NCI-H748 (cell line): ENCODE results near the gene RFFL.
A peak's percentile ranks its signal among the peaks of the same experiment; 100 is the strongest.
"Not testable (repeated sequence)": the region's sequence is repeated elsewhere in the genome, so short reads cannot be mapped to it uniquely, and the experiment has no call there.

Experiments
- DNase-seq: peaks from one replicate; lab custom pipeline; 2025; ENCODE audit not compliant: unreplicated experiment; lab: John Stamatoyannopoulos, UW

Gene RFFL, protein sequence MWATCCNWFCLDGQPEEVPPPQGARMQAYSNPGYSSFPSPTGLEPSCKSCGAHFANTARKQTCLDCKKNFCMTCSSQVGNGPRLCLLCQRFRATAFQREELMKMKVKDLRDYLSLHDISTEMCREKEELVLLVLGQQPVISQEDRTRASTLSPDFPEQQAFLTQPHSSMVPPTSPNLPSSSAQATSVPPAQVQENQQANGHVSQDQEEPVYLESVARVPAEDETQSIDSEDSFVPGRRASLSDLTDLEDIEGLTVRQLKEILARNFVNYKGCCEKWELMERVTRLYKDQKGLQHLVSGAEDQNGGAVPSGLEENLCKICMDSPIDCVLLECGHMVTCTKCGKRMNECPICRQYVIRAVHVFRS

DNA sequence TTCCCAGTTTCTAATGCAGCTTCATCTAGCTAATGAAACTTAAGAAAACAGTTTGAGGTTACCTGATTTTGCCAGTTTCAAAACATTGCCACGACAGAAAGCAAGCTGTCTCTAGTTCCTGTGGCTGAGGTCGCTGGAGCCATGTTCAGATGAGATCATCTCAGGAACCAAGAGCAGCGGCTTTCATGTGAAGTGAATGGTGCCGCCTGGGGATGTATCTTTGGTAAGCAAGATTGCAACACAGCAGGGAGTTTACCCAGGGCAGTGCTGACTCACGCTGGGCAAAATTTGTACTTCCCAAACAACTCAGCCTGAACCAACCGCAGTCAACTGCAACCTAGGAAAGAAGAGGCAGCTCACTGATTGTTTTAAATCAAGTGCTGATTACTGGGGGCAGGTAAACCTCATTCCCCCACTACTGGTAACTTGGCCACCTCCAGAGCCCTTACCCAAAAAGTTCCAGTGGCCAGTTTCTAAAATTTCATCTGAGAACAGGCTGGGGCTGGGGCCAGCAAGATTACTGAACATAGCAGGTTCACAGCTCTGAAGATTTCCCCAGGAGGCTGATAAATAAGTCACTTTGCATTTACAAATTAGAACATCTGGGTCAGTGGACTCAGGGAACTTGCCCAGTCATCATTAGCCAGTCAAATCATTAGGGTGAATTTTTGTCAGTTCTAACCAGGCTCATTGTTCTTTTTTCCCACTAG lies at the start of gene RFFL:
Gene RFFL (minus strand): TSS at position 194 of the 710 bp plus-strand sequence. CDS start 37,154 bp downstream, outside the sequence.
- DNase-seq, result peak; percentile 31

- DNase-seq, result not testable (repeated sequence)
These were observed 47.3 kb upstream of the RFFL start for GRCh38 chr17:35110791-35111190.

GRCh38 chr17:35104844-35105450 lies 41.4 kb upstream of the RFFL start:
- DNase-seq, result no peak

DNA sequence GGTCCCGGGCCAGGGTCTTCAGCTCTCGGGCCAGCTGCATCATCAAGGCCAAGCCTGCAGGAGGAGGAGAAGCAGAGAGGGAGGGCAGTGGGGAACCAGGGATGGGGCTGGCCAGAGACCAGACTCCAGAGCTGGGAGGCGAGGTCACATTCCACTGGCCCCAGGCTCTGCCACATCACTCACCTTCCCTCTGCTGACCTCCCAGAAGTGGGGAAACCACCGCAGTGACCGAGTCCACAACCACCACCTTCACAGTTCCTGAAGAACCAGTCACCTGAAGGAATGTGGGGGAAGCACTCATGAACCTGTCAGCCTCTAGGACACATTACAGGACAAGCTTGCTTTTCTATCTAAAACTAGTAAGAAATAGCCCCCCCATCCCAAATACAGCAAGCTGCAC lies 39.8 kb upstream of the RFFL start:
- DNase-seq, result no peak

DNA sequence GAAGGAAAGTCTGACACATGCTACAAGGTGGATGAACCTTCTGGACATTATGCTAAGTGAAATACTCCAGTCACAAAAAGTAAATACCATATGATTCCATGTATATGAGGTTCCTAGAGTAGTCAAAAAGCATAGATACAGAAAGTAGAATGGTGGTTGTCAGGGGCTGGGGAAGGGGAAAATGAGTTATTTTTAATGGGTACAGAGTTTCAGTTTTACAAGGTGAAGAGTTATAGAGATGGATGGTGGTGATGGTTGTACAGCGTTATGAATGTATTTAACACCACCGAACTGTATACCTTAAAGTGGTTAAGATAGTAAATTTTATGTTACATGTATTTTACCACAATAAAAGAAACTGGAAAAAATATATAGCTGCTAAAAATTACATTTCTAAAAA lies 38.2 kb upstream of the RFFL start:
- DNase-seq, result no peak

DNA sequence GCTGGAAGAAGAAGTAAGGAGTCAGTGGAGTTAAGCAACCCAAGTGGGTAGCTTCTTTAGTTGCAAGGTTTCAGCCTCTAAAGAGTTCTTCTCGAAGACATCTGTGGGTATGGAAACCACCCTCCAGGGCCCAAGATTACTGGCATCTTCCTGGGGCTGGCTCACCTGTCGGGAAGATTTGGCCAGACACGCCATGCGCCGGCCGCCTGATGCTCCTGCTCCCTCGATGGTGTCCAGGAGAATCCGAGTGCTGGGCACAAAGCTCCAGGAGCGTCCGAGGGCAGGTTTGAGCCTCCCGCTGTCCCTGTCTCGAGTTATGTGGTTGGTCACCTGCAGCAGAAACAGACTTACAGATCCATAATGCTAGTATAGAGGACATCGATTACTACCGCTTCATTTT lies 37.5 kb upstream of the RFFL start:
- no peak for DNase-seq

DNA sequence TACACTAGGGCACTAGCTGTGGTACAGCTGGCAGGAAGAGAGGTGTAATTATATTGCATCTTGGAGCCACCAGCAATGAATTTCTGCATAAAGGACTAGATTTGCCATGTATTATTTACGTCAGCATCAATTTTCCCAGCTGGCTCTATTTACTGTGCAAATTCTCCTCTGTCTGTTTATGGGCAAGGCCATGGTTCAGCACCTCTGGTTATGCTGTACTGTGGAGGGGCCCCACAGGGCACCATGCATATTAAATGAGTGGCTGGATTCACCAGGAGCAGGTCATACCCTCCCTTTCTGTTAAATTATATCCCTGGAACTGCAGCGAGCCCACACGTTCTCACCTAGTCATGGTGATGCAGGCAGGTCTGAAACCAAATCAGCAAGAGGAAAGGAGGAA lies 36.4 kb upstream of the RFFL start:
- peak; percentile 49 for DNase-seq

- DNase-seq, result no peak
These were observed 34.3 kb upstream of the RFFL start for GRCh38 chr17:35097776-35098175.

GRCh38 chr17:35095741-35096140 lies 32.2 kb upstream of the RFFL start:
- no peak for DNase-seq

- DNase-seq, result no peak
These were observed 31.4 kb upstream of the RFFL start for GRCh38 chr17:35094902-35095301.

GRCh38 chr17:35090707-35091106 lies 27.2 kb upstream of the RFFL start:
- DNase-seq, result not testable (repeated sequence)

- DNase-seq, result peak; percentile 37
These were observed 26.2 kb upstream of the RFFL start for GRCh38 chr17:35089586-35090296.

DNA sequence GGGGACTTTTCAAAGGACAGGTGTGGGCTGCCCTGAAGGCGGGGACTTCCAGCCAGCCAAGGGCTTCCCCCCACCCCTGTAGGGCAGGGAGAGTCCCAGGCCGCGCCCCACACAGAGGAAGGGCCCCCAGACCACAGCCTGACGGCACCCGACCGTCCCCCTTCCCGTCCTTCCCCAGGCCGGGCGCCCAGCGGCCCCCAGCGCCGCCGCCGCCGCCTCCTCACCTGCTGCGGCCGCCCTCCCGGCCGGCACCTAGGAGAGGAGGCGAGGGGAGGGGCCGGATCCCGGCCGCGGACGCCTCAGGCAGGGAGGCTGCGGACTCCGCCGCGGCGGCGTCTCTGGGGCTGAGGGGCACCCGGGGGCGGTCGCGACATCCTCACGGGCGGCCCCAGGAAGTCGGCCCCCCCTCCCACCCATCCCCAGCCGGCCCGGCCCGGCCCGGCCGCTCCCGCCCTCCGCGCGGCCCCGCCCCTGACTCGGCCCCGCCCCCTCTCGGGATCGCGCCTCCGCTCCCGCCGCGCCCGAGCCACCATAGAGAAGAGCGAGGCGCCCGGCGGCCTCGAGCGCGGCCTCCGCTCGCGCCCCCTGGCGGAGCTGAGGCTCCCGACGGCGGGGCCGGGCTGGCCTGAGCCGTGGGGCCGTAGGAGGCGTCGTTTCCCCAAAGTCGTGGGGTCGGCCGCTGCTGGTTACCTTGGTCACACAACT lies 25.5 kb upstream of the RFFL start:
- DNase-seq, result peak; percentile 92

GRCh38 chr17:35088356-35088880 lies 24.9 kb upstream of the RFFL start:
- peak; percentile 65 for DNase-seq

GRCh38 chr17:35087731-35088355 lies 24.3 kb upstream of the RFFL start:
- DNase-seq, result peak; percentile 37

- DNase-seq, result no peak
These were observed 23.5 kb upstream of the RFFL start for GRCh38 chr17:35086931-35087573.

GRCh38 chr17:35086164-35086563 lies 22.7 kb upstream of the RFFL start:
- no peak for DNase-seq

- DNase-seq, result no peak
These were observed 21.5 kb upstream of the RFFL start for GRCh38 chr17:35084987-35085386.

DNA sequence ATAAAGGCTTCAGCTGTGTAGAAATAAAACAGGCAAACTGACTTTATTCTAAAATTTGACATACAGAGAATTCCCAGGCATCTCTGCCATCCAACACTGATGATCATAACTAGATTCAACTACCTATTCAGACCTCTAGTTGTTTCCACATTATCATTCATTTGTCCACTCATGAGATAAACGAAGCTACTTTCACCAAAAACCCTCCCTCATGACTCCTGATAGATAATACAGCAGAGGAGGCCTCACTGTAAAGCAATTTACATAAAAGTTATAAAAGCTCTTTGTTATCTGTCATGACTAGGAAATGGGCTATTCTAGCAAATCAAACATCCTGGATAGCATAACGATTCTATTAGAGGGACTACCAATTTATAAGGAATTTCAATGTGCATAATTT lies 19.6 kb upstream of the RFFL start:
- DNase-seq, result no peak
